Body of pancreas (tissue), 4 donors: Measurements from ENCODE around the gene MAP1S.

ENCODE experiments used
- CTCF ChIP-seq, 7 experiments: fragments of 450-650 bp in 4 of 7; fragments of 200-600 bp in 3 of 7; sonication (generic) in 3 of 7; IDR thresholded peaks; one replicate each; pipeline ENCODE4 v1.5.1; 2016 to 2019; ENCODE audit warnings: antibody characterized with exemption in 7 of 7
- POLR2A ChIP-seq, 3 donors: fragments of 450-650 bp; IDR thresholded peaks; one replicate each; pipeline ENCODE4 v1.6.1; 2016; ENCODE audit warnings: antibody characterized with exemption in 3 of 3, mild to moderate bottlenecking in 2 of 3

GRCh38 chr19:17695198-17695597 is 24.1 kb upstream of the MAP1S start:
- TF ChIP-seq POLR2A (IDR thresholded peaks at IDR 0.05) (no peak), CTCF (IDR thresholded peaks at IDR 0.05) (no peak)
